Inflammatory macrophage treated with lipopolysaccharide for 1 hour (primary cell): ENCODE data around the gene PLXDC2.
A peak's percentile ranks its signal among the peaks of the same experiment; 100 is the strongest.

Source experiments
- DNase-seq, 2 donors: peaks; one replicate each; pipeline ENCODE4 v3.0.0-alpha.2; 2020 to 2022

The PLXDC2 gene

DNA sequence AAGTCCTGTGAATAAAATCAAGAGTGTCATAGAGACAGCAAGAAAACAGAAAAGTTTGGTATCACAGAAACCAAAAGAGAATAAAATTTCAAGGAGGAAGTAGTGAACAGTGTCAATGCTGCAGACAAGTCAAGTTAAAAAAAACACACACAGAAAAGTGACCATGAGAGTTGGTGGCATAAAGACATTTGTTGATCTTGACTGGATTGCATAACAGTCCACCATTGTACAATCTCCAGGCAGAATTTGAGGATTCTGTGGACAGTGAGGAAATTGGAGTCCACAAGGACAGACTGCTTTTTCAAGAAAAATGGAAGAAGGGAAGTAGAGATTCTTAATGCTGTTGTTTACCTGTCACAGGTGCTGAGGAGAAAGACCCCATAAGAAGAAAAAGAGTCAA is 412.5 kb downstream of the PLXDC2 start:
- peak; percentile 20 to 33 for DNase-seq

DNA sequence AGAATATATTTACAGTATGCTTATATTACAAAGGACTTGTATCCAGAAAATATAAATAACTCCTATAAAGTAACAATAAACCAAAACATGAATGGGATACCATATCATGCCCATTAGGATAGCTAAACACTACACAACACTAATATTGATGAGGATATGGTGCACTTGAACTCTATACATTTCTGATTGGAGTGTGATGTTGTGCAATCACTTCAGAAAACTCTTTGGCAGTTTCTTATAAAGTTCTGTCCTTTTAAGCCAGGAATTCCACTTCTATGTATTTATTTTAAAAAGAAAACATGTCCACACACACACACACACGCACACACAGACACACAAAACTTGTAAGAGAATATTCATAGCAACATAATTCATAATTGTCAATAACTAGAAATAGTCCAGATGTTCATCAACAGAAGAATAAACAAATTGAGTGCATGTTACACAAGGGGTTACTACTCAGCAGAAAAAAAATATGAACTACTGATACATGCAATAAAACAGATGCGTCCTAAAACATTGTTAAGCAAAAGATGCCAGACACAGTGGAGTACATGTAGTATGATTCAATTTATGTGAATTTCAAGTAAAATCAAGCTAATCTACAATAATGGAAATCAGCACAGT is 416.0 kb downstream of the PLXDC2 start:
- DNase-seq: no peak

DNA sequence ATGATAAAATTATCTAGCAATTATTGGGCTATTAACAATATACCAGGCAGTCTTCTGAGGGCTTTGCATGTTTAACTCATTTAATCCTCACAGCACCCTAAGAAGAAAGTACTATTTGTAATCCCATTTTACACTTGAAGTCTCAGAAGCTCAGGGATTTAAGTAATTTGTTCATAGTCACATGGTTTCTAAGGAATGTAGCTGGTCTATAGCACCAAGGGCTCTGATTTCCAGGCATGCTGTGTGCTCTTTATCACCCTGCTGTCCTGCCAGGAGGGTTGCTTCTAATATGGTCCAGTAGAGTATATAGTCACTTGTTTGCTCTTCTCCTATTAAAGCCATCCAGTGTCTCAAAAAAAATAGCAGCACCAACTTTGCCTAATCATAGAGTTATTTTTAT is 417.2 kb downstream of the PLXDC2 start:
- DNase-seq: peak in 1 of 2 donors; percentile 2

DNA sequence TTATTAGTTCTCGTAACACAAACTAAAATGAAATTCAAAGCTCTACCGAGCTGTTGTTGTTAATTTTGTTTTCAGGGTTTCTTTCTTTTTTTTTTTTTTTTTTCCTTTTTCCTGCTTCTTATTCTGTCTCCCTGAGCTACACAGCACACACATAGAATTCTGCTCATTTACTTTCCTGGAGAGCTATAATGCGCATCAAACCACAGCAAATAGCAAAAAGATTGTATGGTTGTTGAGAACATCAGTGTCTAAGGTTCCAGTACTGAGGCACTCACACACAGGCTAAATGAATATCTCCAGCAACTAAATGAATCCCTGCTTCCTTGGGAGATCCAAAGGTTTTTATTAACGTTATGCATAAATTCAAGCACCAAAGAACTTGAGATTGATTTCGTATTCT is 418.3 kb downstream of the PLXDC2 start:
- DNase-seq: no peak

DNA sequence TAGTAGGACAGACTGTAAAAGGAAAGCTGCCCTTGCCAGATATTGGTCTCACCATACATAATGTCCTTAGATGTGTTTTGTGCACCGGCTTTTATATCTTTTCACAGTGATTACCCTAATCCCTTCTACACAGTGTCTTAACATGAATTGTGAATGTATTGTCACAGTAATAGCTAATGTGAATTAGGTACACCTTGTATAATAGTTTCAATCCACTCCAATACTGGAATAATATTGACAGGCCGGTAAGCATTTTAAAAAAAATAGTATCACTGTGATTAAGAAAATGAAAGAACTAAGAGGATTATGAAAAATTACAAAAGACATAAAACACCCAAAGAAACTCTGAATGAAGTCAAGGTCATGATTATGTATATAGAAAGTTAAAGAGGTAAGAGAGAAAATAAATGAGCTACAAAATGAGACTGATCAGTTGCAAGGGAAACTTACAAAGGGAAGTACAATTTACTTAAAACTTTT is 420.9 kb downstream of the PLXDC2 start:
- DNase-seq: no peak

DNA sequence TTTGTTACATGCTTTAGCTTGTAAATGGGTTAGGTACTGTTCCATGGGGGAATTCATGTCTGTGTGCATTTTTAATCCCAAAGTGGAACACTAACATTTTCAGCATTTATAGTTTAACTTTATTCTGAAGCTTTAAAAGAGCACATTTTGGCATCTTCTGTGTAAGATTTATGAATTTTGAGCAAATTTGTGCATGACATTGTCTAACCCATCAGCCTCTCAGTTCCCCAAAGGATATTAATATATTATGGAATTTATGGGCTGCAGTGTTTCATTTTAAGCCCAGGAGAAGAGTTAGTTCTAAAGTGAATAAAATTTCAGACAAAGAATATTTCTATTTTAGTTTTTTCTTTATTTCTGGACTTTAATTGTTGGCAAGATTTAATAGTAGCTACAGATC is 421.4 kb downstream of the PLXDC2 start:
- DNase-seq: no peak

DNA sequence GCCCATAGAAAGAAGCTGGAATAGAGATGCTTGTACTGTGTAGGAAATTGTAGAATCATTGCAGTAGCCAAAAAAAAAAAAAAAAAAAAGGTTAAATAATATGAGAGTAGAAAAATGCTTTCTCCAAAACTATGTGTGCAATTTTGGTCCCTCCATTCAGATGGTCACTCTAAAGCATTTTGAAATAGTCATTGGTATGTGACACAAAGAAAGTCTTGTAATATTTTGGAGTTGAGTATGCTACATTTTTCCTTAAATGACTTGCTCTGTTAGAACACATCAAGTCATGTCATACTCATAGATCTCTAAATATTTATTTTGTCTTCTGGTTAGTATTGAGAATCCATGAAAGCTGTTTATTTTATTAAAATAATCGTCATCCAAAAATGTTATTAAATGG is 424.4 kb downstream of the PLXDC2 start:
- DNase-seq: no peak

DNA sequence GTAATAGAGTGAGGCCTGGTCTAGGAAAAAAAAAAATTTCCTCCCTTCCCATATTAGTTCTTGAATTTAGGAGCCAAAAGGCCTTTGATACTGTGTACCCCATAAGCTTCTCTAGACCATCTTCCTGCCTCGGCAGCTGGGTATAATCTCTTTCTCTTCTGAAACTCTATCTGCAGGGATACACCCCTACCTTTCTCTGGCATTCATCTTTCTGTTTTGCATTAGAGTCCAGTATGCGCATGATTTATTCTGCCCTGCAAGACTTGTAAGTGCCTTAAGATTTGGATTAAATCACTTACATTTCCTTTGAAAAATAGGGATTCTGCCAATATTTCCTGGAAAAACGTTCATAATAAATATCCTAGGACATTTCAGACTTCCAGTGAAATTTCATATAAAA is 431.2 kb downstream of the PLXDC2 start:
- DNase-seq: no peak

DNA sequence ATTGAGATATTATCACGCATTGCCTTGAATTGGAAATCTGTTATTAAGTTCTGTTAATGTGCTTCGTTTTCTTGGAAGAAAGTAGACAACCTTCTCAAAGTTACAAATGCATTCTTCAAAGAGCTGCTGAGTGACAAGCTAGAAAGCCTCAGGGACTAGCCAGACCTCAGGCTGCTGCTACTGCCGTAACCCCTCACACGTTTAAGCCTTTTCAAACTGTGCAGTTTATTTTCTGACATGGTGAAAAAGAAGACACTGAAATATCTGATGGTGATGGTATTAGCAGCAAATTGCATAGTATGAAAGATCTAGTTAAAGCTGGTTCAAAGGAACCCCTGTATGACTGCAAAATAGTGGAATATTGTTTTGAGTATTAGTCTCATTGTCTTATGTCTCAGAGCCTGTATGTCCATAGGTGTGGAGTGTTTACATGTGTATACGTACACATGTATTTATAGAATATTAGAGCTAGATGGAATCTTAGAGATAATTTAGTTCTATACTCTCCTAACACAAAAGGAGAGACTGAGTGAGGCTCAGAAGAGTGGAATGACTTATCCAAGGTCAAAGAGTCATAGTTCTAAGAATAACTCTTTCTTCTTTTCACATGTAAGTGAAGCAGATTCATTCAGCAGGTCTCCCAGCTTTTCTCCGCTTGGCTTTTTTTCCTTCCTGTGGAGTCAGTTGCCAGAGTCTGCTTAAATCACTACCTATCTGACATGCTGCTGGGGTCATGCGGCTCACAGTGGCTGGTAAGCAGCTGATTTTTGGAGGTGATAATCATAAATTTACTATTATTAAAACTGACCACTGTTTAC is 431.9 kb downstream of the PLXDC2 start:
- no peak for DNase-seq

DNA sequence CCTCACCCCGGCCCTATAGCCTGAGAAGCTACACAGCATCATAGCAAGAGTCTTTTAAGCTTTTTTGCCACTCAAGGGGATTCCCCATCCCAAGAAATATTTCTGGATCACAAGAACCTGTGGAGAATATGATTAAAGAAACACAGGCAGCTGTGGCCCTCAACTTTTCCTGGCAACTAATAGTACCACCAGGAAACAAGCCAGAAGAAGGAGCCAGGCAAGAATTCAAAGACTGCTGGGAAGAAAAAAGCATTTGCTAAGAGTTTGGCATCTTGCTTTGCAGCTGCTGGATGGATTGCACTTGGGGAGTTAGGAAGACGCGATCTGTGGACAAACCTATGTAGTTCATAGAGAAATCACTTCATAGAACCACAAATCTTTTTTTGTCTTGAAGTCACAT is 437.8 kb downstream of the PLXDC2 start:
- no peak for DNase-seq

DNA sequence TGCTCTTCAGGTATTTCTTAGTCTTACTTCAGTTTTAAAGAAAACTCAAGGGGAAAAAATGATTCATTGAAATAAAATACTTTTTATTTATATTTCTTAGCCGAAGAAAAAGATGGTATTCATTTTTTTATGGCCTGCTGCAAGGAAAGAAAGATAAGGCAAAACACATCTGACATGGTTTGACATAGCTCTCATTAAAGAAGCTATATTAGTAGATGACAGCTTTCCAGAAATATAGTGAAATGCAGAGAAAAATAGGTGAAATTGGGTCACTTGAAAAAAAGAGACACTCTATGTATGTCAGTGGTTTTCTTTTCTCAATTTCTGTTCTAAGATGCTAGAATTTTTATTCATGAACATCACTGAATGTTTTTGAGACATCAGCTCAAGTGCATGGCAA is 438.3 kb downstream of the PLXDC2 start:
- DNase-seq: no peak

DNA sequence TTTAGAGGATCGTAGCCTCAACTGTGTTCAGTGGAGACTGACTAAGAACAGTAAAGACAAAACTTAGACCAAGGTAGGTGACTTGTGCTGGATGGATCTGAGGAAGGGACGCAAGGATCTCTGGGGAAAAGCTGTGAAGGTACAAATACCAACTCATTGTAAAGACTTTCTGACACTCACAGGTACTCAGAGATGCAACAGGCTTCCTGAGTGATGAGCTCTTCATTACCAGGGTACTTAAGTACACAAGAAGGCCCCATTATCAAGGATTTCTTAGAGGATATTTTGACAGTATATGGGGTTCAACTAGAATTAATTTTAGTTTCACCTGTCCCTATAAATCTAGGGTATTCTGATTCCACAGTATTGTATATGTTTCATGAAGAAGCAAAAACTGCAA is 440.7 kb downstream of the PLXDC2 start:
- no peak for DNase-seq

DNA sequence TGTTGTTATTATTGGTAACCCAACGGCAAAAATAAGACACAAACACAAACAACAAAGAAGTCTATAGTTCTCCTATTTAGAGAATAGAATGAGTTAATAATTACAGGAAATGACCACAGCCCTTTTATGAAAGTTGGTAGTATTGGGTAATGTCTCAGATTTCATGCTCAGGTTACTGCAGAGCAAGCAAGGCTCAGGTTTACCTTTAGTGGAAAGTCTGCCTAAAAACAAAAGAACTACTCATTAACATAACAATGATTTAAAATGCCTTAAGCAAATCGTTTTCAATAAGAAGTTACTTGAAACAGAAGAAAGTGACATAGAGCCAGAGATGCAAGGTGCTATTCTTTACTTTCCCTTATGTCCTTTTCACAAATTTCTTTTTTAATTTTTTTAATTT is 441.2 kb downstream of the PLXDC2 start:
- no peak for DNase-seq

DNA sequence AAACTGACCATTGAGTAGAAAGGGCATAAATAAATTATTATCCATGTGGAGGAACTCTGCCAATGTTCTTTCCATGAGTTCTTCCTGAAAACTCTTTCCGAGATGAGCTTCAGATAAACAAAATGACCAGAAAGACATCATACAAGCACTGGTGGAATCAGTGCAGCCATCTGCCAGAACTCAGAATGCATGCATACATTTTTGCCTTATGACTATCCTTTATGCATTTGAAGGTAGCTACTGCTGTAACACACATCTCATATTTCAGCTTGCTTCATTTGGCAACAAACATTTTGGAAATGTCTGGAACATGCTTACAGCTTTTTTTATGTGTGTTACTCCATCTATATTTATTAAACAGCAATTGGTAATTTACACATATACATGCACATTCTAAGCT is 448.9 kb downstream of the PLXDC2 start:
- no peak for DNase-seq

DNA sequence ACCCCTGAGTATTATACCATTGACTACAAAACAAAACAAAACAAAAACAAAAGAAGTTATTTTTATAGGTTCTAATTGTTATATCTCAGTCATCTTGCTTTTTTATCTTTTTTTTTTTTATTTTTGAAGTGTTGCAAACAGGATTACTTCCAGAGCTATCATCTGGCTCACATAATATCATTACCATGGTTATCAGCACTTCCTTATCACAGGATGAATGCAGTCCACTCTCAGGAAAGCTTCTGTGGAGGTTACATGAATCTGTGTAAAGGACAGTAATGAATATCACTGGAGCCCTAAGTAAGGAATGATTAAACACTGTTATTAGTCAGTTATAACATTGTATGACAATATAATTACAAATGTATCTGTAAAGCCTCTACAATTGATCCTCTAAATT is 451.5 kb downstream of the PLXDC2 start:
- no peak for DNase-seq

DNA sequence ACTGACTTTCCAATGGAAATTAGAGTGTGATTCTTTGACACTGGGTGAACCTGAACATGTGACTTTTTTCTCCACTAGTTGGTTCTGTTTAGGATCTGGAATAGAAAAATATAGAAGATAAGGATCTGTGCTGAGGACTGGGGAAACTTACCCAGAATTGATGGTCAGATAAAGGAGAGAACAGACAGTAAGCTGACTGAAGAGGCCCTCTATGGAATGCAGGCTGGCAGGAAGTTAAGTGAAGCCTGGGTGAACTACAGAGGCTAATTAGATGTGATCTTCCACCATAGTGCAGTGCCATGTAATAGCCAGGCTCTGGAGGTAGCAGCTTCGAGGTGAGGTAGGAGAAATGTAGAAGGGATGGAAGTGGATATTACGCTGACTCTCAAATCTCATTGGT is 455.3 kb downstream of the PLXDC2 start:
- no peak for DNase-seq

DNA sequence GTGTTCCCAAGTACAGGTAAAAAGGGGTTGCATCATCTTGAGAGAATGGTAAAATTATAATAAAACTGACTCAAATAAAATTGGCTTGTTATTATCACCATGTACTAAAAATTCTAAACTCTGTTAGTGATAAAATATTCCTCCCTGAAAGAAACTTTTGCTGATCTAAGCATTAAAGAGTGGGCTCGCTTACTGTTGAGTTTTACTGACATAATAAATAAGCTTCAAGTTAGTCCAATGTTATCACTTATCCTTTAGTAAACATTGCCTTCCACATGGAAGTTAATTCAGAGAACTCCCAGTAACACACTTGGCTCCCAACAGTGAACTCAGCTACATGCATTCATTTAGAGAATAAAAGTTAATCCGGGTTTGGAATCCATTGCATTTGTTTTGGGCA is 456.4 kb downstream of the PLXDC2 start:
- DNase-seq: no peak

DNA sequence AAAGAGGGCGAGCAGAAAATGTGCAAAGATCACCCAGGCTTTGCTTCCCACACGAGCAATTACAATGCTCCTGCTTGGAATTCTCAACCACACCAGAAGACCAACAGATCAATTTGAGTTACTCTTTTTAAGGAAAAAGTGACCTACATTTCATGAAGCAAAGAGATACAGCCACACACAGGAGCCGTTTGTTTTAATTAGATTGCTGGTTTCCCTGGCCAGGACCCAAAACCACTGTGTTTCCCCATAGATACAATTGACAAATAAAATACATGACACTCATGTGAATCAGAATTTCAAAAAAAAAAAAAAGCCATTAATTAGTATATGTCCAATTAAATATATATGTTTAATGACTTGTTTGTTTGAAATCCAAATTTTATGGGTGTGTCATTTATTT is 458.3 kb downstream of the PLXDC2 start:
- no peak for DNase-seq

DNA sequence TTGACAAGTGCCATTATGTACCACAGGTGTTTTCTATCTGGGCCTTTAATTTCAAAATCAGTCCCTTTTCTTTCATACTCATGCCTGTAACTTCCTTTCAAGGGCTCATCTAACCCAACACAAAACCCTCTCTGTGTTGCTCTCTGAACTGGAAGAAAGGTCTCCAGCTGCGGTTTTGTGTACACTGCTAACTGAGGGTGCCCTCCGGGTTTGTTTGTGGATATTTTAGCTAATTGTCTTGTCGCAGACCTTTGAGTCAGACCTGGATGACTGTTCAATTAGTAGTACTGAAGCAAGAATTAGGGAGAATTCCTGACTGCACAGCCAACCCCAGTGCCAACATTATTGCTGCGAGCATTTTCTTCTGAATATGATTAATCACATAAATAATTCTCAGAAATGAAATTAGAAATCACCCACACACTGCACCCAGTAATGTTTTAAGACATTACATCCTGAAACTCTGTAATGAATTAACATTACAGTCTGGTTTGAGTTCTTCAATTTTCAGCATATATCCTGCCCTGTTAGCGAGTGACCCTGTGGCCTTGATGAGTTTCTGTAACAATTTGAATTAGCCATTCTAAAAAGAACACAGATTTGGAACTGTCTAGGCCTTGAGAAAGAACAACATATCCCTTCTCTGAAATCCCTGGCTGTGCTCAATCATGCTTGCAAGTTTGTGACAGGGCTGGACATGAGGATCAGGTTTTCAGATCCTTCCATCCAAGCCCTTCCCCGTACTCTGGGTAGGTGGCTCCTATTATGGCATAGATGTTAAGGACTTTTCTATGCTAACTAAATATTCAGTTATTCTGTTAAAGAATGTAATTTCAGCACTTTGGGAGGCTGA is 460.1 kb downstream of the PLXDC2 start:
- no peak for DNase-seq

DNA sequence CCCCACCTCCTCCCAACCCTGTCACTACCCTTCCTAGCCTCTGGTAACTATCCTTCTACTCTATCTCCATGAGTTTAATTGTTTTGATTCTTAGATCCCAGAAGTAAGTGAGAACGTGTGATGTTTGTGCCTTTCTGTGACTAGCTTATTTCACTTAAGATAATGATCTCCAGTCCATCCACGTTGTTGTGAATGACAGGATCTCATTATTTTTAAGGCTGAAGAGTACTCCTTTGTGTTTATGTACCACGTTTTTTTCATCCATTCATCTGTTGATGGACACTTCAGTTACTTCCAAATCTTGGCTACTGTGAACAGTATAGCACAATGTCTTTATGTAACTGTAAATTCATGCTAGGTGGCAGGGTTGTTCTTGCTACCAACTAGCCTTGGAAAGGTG is 461.6 kb downstream of the PLXDC2 start:
- no peak for DNase-seq

DNA sequence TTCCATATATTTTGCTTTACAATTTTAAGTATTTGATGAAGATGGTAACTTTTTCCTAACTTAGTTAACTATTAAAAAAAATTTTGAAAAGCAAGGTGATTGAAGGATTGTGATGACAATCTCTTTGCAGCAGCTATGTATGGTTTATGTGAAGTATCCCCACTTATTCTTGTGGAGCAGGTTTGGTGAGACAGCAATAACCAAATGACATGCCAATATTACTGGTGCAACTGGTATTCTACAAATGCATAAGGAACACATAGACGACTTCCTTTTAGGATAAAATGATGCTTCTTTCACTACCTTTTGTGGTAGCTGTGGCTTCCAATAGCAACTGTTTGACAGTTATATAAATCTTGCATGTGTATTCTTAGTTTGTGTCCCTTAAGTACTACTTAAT is 465.3 kb downstream of the PLXDC2 start:
- no peak for DNase-seq

DNA sequence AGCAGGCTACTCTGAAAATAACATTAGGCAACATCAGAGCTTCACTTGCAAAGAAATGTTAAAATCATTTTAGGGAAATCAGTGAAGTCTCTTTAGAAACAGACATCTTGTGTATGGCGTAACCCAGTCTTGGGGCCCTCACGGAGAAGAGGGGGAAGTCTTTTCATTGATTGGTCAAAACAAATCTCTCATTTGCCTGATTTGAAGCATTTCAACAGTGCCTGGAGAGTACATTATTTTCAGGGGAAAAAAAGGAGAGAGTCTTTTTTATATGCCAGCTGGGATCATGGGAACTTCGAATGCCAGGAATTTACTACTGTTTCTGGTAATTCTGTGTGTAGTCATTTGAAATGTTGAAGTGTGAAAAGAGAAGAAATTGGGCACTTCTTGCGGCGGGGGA is 471.4 kb downstream of the PLXDC2 start:
- peak in 1 of 2 donors; percentile 9 for DNase-seq

DNA sequence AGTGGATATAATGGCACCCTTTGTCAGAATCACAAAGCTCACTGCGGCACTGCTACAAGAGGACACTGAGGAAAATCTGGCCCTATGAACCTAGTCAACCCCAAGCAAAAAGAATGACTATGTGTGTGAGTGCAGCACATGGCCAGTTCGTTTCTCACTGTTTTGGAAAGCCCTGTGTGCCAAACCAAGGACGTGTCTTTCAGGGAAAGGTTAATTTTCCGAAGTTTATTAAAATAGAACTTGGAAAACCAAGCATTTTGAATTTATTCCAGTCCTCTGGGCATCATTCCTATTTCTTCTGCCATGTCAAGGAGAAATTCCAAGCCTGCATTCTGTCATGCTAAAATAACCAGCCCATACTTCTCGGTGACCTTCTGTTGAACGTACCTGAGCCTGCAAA is 471.8 kb downstream of the PLXDC2 start:
- no peak for DNase-seq
